Activated naive CD4-positive, alpha-beta T cell treated with anti-CD3 and anti-CD28 coated beads, Interleukin-2, amount 10 ng/mL, durations not matched to agents 7 days and 5 days (primary cell): ENCODE results near the gene TEX44.
"Not testable (repeated sequence)": the region's sequence is repeated elsewhere in the genome, so short reads cannot be mapped to it uniquely, and the experiment has no call there.

Source experiments
- CTCF ChIA-PET: fragments of 350-600 bp; sonication (Branson Sonifier 250); formaldehyde crosslinking; loops from one replicate; lab custom pipeline; 2021; ENCODE audit warnings: antibody characterized with exemption; lab: Charles Lee
- DNase-seq: peaks from one replicate; pipeline ENCODE4 v3.0.0-alpha.2; 2020
- H3K27ac Mint-ChIP-seq: one replicate; pipeline ENCODE4 v1.8.0; 2021; ENCODE audit warnings: mild to moderate bottlenecking, moderate library complexity, mixed read lengths
- H3K27me3 Mint-ChIP-seq: one replicate; pipeline ENCODE4 v1.8.0; 2021; ENCODE audit warnings: mild to moderate bottlenecking, mixed read lengths
- H3K36me3 Mint-ChIP-seq: one replicate; pipeline ENCODE4 v1.8.0; 2021; ENCODE audit warnings: mixed read lengths
- H3K4me1 Mint-ChIP-seq: one replicate; pipeline ENCODE4 v1.8.0; 2021; ENCODE audit warnings: mixed read lengths
- H3K4me3 Mint-ChIP-seq: one replicate; pipeline ENCODE4 v1.8.0; 2021; ENCODE audit warnings: mild to moderate bottlenecking, moderate library complexity, mixed read lengths
- H3K9me3 Mint-ChIP-seq: one replicate; pipeline ENCODE4 v1.8.0; 2021; ENCODE audit warnings: mixed read lengths

The TEX44 gene

DNA sequence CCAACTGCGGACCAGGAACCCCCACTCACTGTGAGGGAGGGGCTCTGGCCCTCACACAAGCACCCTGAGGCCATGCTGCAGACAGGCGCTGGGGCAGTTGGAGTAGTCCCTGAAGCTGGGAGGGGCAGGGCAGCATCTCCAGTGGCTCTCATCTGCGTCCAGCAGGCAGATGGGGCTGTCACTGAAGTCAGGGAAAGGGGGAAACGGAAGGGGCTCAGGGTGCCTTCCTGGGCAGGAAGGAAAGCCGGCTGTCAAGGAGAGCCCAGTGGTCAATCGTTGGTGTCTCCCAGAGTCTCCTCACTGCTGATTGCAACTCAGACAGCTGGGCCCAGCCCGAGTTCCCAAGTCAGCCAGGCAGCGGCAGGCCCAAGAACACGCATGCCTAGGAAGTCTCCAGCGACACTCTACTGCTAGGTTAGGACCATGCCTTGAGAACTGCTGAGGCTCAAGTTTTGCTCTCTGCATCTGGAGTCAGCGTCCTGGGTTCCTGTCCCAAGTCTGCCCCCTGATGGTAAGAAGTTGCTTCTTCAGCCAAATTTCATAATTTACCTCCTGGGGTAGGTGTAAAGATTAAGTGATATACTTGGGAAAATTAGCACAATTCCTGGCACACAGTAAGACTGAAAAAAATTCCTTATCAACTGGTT lies 35.0 kb upstream of the TEX44 start:
- CTCF ChIA-PET, result interaction anchor here (0.9 to 6.1 kb wide), 14 partner anchors 11 to 76 kb away, joined by 3 to 51 read pairs (median 6); partner anchors contain the start of gene NMUR1
- peaks cover 38% of the 10 kb centered on the region for H3K27me3 Mint-ChIP-seq
- peaks cover 11% of the 10 kb centered on the region for H3K9me3 Mint-ChIP-seq

GRCh38 chr2:231563378-231563961 lies 29.2 kb upstream of the TEX44 start:
- no peak overlapping the region for H3K27ac Mint-ChIP-seq
- CTCF ChIA-PET, result interaction anchor here (0.5 to 4.9 kb wide), 16 partner anchors 9 to 336 kb away, joined by 3 to 60 read pairs (median 4); no protein-coding TSS in a partner anchor
- no peaks in the 10 kb centered on the region for H3K9me3 Mint-ChIP-seq
- H3K27me3 Mint-ChIP-seq, result peaks cover 23% of the 10 kb centered on the region
- peak; percentile 62 for DNase-seq
- peaks cover 9% of the 10 kb centered on the region for H3K4me1 Mint-ChIP-seq
- no peaks in the 10 kb centered on the region for H3K36me3 Mint-ChIP-seq
- no peak overlapping the region for H3K4me3 Mint-ChIP-seq

More for the DNA sequence above, 35.0 kb upstream of the TEX44 start:
- Mint-ChIP-seq H3K4me3 (no peak overlapping the region), H3K27ac (no peak overlapping the region), H3K36me3 (peaks cover 10% of the 10 kb centered on the region), H3K4me1 (peaks cover 31% of the 10 kb centered on the region)
- peak; percentile 75 for DNase-seq

- no peaks in the 10 kb centered on the region for H3K9me3 Mint-ChIP-seq
- no peaks in the 10 kb centered on the region for H3K36me3 Mint-ChIP-seq
- CTCF ChIA-PET, result interaction anchor here (1.0 to 5.3 kb wide), 4 partner anchors 14 to 149 kb away, joined by 4 to 27 read pairs (median 6); no protein-coding TSS in a partner anchor
- H3K27me3 Mint-ChIP-seq, result peaks cover 21% of the 10 kb centered on the region
- H3K4me1 Mint-ChIP-seq, result peaks cover 13% of the 10 kb centered on the region
- DNase-seq, result no peak
- no peak overlapping the region for H3K27ac Mint-ChIP-seq
- no peak overlapping the region for H3K4me3 Mint-ChIP-seq
Measured at GRCh38 chr2:231565887-231566594, 26.6 kb upstream of the TEX44 start.

GRCh38 chr2:231567159-231567558 lies 25.5 kb upstream of the TEX44 start:
- Mint-ChIP-seq H3K4me1 (peaks cover 13% of the 10 kb centered on the region), H3K27me3 (peaks cover 21% of the 10 kb centered on the region), H3K27ac (no peak overlapping the region), H3K36me3 (no peaks in the 10 kb centered on the region), H3K4me3 (no peak overlapping the region), H3K9me3 (no peaks in the 10 kb centered on the region)
- CTCF ChIA-PET, result interaction anchor here (5.3 kb wide), 1 partner anchor 33 kb away, joined by 27 read pairs; no protein-coding TSS in a partner anchor
- DNase-seq, result no peak

DNA sequence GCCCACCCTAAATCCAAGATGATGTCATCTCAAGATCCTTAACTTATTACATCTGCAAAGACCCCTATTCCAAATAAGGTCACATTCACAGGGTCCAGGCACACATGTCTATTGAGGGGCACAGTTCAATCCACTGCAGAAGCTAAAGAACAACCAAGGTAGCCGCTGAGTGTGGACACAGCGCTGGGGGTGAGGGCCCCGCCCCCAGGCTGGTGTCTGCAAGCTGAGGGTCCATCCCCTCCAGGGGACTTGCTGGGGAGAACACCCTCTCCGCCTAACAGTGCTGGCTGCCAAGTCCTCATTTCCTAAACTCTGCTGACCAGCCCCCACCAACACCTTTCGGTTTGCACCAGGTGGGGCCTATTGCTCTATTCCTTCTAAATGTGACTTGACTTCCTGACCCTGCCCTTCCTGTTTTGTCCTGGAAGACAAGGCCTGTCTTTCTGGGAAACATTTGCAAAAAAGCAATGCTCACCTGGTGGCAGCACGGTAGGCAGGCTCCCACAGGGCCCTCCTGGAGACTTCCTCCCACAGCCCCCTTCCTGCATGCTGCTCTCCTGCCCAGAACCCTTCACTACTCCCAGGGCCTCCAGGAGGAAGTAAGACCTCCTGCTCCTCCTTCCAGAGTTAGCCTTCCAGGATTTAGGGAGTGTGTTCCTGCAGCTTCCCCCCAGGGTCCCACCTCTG lies 24.4 kb upstream of the TEX44 start:
- H3K36me3 Mint-ChIP-seq, result no peaks in the 10 kb centered on the region
- CTCF ChIA-PET, result interaction anchor here (5.3 kb wide), 1 partner anchor 32 kb away, joined by 27 read pairs; no protein-coding TSS in a partner anchor

GRCh38 chr2:231568785-231569435 lies 23.8 kb upstream of the TEX44 start:
- H3K36me3 Mint-ChIP-seq, result no peaks in the 10 kb centered on the region
- CTCF ChIA-PET, result interaction anchor here (0.6 to 5.3 kb wide), 2 partner anchors 31 to 240 kb away, joined by 3 to 27 read pairs; no protein-coding TSS in a partner anchor
- no peak for DNase-seq
- H3K9me3 Mint-ChIP-seq, result no peaks in the 10 kb centered on the region
- H3K4me1 Mint-ChIP-seq, result peaks cover 13% of the 10 kb centered on the region
- peaks cover 25% of the 10 kb centered on the region for H3K27me3 Mint-ChIP-seq
- H3K4me3 Mint-ChIP-seq, result no peak overlapping the region
- peak overlapping the region; percentile 25 for H3K27ac Mint-ChIP-seq

More for the DNA sequence above, 24.4 kb upstream of the TEX44 start:
- H3K4me3 Mint-ChIP-seq, result no peak overlapping the region
- H3K27ac Mint-ChIP-seq, result peak overlapping the region; percentile 55
- DNase-seq, result no peak
- peaks cover 13% of the 10 kb centered on the region for H3K4me1 Mint-ChIP-seq
- H3K27me3 Mint-ChIP-seq, result peaks cover 22% of the 10 kb centered on the region
- no peaks in the 10 kb centered on the region for H3K9me3 Mint-ChIP-seq

DNA sequence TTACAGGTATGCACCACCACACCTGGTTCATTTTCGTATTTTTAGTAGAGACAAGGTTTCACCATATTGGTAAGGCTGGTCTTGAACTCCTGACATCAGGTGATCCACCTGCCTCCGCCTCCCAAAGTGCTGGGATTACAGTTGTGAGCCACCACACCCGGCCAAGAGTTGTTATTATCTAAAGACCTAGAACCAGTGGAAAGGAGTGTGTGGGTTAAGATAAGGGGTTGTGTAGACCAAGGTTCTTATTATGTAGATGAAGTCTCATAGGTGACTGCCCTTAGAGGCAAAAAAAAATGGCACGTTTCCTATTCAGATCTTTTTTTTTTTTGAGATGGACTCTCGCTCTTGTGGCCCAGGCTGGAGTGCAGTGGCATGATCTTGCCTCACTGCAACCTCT lies 21.7 kb upstream of the TEX44 start:
- peaks cover 38% of the 10 kb centered on the region for H3K27me3 Mint-ChIP-seq
- H3K27ac Mint-ChIP-seq, H3K4me3 Mint-ChIP-seq, H3K9me3 Mint-ChIP-seq, H3K36me3 Mint-ChIP-seq, CTCF ChIA-PET, DNase-seq: not testable (repeated sequence)
- H3K4me1 Mint-ChIP-seq, result peaks cover 16% of the 10 kb centered on the region

DNA sequence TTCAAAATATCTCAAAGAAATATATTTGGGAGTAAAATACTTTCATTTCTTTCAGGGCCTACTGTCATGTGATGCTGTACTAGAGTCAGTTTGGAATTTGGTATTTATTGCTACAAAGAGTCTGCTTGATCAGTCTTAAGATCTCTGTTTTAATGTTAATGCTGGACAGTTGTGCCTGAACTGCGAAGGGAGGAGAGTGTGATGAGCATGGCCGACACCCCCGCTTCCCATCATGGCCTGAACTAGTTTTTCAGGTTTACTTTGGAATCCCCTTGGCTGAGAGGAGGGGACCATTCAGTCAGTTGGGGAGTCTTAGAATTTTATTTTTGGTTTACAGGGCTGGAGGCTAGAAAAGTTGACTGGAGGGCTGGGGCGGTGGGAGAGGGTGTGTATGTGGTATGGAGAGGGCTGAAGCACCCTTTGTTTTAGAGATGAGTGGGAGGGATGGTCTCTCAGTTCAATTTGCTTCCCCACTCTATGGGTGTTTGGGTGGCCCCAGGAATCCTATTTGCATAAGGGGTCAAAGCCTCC lies 20.9 kb upstream of the TEX44 start:
- no peak for DNase-seq
- no peak overlapping the region for H3K4me3 Mint-ChIP-seq
- H3K27me3 Mint-ChIP-seq, result peaks cover 38% of the 10 kb centered on the region
- H3K9me3 Mint-ChIP-seq, result no peaks in the 10 kb centered on the region
- CTCF ChIA-PET, result interaction anchor here (0.9 kb wide), 1 partner anchor 9 kb away, joined by 3 read pairs; no protein-coding TSS in a partner anchor
- H3K27ac Mint-ChIP-seq, result no peak overlapping the region
- peaks cover 16% of the 10 kb centered on the region for H3K4me1 Mint-ChIP-seq
- H3K36me3 Mint-ChIP-seq, result no peaks in the 10 kb centered on the region

DNA sequence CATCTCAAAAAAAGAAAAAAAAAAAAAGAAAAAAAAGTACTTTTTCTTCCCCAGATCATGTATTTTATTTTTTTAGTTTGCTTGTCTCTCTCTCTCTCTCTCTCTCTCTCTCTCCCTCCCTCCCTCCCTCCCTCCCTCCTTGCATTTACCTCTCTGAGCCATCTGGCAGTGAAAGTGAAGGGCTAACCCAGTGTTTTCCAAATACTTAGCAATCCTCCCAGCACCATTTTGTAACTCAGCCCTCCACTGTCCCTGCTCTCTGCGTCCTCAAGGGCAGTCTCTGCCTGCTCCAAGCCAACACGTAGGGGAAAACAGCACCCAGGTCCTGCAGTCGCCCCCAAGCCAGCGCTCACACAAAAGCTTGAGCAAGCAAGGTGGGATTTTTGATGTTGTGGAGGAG lies 19.6 kb upstream of the TEX44 start:
- no peaks in the 10 kb centered on the region for H3K36me3 Mint-ChIP-seq
- CTCF ChIA-PET, result interaction anchor here (0.9 to 1.1 kb wide), 2 partner anchors 12 to 28 kb away, joined by 3 to 4 read pairs; no protein-coding TSS in a partner anchor
- peaks cover 10% of the 10 kb centered on the region for H3K4me1 Mint-ChIP-seq

GRCh38 chr2:231573698-231574421 lies 18.8 kb upstream of the TEX44 start:
- Mint-ChIP-seq H3K9me3 (peaks cover 2% of the 10 kb centered on the region), H3K27ac (peak overlapping the region; percentile 55), H3K27me3 (peaks cover 31% of the 10 kb centered on the region), H3K36me3 (no peaks in the 10 kb centered on the region), H3K4me3 (no peak overlapping the region), H3K4me1 (peaks cover 2% of the 10 kb centered on the region)
- no peak for DNase-seq
- CTCF ChIA-PET, result interaction anchor here (1.0 to 1.2 kb wide), 3 partner anchors 10 to 27 kb away, joined by 3 read pairs; no protein-coding TSS in a partner anchor

More for the DNA sequence above, 19.6 kb upstream of the TEX44 start:
- Mint-ChIP-seq H3K27me3 (peaks cover 38% of the 10 kb centered on the region), H3K27ac (no peak overlapping the region), H3K4me3 (no peak overlapping the region), H3K9me3 (no peaks in the 10 kb centered on the region)
- no peak for DNase-seq

- H3K27ac Mint-ChIP-seq, result no peak overlapping the region
- peaks cover 38% of the 10 kb centered on the region for H3K27me3 Mint-ChIP-seq
- H3K4me1 Mint-ChIP-seq, result peaks cover 2% of the 10 kb centered on the region
- no peaks in the 10 kb centered on the region for H3K36me3 Mint-ChIP-seq
- H3K9me3 Mint-ChIP-seq, result peaks cover 5% of the 10 kb centered on the region
- no peak for DNase-seq
- CTCF ChIA-PET, result interaction anchor here (0.9 to 1.4 kb wide), 2 partner anchors 25 to 139 kb away, joined by 3 to 4 read pairs; no protein-coding TSS in a partner anchor
- no peak overlapping the region for H3K4me3 Mint-ChIP-seq
Measured at GRCh38 chr2:231575612-231576256, 16.9 kb upstream of the TEX44 start.

DNA sequence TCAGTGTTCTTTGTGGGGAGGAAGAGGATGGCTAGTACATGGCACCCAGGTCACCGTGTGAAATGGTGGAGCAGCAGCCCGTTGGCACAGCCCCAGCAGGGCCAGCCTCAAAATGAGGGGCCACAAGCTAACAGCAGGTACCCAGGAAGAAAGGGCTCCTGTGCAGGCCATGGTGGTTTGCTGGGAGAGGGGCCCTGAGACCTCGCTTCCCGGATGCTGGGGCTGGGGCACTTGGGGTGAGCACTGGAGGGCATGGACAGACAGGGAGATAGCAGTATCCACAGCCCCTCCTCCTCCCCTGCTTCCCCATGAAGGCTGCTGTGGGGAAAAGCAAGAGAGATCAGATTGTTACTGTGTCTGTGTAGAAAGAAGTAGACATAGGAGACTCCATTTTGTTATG lies 16.2 kb upstream of the TEX44 start:
- DNase-seq, result no peak
- CTCF ChIA-PET, result no interaction called here
- Mint-ChIP-seq H3K27ac (no peak overlapping the region), H3K4me3 (no peak overlapping the region), H3K4me1 (peaks cover 2% of the 10 kb centered on the region), H3K27me3 (peaks cover 38% of the 10 kb centered on the region), H3K9me3 (peaks cover 5% of the 10 kb centered on the region), H3K36me3 (no peaks in the 10 kb centered on the region)
